Astrocyte of the hippocampus (primary cell): ENCODE results near the gene DSCAML1.

Experiments
- DNase-seq: peaks from one replicate; pipeline ENCODE4 v3.0.0; 2011; ENCODE audit warnings: low read depth, low spot score

The DSCAML1 gene

DNA sequence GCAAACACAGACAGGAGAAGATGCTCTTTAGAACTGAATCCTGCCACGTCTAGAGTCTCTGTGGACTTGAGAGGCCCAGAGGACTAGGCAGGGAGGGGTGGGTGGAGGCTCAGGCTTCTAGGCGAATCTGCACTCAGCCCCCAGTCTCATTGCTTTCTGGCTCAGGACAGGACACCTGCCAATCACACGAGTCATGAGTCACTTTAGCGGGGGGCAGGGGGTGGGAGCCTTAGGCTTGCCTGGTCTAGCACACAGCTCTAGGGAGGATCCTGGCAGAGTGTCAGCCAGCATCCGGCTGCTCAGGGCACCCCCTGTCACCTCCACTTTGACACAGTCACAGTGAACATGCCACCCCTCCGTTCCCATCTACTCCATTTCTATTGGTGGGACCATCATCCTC lies 301.7 kb downstream of the DSCAML1 start:
- no peak for DNase-seq

DNA sequence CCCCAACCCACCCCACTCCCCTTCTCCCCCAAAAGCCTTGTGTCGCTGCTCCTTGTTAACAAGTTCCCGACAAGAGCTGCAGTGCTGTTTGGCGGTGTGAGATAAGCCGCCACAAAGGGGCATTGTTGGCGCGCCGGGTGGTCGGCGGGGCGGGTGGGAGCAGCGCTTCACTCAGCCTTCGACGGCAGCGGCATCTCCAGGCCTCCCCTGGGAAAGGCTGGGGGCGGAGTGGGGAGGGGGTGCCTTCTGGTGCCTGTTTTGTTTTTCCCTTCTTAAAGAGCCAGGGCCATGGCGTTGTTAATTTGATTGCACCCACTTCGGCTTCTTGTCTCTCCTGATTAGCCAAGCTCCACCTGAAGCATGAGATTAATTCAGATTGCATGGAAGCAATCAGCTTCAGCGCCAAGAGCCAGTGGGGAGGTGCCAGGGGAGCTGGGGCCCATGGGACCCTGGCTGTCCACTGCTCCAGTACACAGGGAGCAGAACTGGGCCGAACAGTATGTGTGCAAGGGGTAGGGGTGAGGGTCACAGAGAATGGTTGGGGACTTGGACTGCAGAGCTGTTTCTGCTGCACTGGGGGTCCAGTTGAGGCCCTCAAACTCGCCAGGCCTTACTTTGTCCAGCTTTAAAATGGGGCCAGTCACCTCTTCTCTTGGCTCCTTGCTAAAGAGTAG lies 304.3 kb downstream of the DSCAML1 start:
- no peak for DNase-seq

DNA sequence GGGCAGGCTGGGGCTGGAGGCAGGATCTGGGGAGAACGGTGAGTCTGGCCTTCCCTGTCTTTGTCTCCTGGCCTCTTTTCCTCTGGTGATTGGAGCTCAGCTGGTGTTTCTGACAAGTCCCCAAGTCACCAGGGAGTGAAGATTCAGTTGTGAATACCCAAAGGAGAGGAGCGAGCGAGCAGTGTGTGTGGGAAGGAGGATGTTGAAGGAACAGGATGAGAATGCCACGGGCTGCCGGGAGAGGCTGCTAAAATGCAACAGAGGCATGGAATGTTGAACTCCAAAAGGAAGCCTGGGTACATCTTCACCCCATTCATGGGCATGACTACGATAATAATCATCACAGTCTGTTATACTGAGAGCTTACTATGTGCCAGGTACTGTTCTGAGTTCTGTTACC lies 306.1 kb downstream of the DSCAML1 start:
- DNase-seq: no peak

- no peak for DNase-seq
These were observed 306.9 kb downstream of the DSCAML1 start for GRCh38 chr11:117489999-117490679.

GRCh38 chr11:117488996-117489952 lies 307.7 kb downstream of the DSCAML1 start:
- DNase-seq: no peak

- no peak for DNase-seq
These were observed 311.0 kb downstream of the DSCAML1 start for GRCh38 chr11:117486059-117486458.

DNA sequence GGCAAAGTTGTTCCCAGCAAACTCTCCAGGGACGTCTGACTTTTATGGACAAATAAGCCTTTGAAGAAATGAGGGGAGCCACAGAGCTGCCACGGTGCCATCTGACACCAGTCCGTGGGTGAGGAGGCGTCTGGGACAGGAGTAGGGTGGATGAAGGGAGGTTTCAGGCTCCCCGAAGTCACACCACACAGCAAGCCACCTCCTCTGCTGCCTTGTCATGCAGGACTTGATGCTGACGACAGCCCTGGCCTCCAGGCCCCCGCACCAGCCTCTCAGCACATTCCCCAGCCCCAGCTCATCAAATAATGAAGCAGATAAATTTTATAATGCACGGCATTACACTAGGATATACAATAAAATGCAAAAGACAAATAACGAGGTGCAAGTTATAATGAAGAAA lies 312.9 kb downstream of the DSCAML1 start:
- DNase-seq: no peak

DNA sequence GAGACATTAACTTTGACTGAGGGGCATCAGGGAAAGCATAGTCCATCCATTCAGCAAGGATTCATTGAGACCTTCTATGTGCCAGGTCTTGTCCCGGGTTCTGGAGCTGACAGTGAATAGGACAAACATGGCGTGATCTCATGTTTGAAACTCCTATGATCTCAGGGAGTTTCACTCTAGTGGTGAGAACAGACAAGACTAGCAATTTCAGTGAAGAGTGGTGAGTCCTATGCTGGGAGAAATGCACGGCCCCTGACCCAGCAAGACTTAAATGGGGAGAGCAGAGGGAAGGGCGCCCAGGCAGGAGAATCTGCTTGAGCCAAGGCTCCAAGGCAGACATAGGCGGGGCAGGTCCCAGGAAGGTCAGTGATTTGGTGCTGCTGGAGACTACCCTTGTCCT lies 313.6 kb downstream of the DSCAML1 start:
- no peak for DNase-seq

GRCh38 chr11:117482881-117483280 lies 314.1 kb downstream of the DSCAML1 start:
- no peak for DNase-seq

DNA sequence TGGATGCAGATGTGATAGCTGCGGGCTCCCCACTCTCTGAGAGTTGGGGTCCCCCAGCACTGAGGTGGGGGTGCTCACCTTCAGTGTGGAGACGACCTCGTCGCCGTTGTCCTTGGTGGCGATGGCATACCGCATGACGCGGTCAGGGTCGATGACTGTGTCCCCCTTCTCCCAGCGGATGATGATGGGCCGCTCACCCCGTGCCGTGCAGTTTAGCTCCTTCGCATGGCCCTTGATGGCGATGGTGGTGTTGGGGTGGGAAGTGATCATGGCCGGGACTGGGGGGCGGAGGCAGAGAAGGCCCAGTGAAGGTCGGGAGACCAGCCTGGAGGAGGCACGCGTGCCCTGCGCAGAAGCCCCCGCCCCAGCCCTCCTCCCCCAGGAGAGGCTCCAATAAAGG lies 315.1 kb downstream of the DSCAML1 start:
- DNase-seq: no peak

GRCh38 chr11:117481036-117481435 lies 316.0 kb downstream of the DSCAML1 start:
- no peak for DNase-seq

DNA sequence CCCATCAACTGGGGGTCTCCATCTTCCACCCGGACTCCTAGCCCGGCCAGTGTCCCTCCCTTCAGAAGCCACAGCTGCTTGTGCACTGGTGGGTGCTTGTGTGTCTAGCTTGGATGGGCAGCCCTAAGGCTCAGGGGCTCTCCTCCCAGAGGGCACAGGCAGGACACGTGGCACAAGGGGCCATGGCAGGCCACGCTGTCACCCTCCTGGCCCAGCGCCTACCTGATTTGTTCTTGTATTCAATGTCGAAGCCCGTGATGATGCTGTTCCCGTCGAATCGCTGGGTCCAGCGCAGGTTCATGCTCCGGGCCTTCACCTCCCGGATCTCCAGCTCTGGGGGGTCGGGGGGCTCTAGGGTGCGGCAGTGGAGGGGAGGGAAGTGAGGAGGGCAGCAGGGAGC lies 316.8 kb downstream of the DSCAML1 start:
- no peak for DNase-seq

DNA sequence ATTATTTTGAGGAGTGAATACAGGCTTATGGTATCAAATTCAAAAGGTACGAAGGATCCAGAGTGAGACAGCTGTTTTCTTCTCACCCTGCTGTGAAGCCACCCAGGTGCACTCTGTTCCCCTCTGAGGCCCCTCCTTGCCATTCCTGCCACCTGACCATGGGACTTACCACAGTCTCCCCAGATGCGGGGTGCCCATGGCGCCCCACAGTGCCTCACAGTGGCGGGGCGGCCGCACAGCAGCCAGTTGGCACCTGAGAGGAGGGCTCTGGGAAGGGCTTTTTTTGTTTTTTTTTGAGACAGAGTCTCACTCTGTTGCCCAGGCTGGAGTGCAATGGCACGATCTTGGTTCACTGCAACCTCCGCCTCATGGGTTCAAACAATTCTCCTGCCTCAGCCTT lies 317.6 kb downstream of the DSCAML1 start:
- no peak for DNase-seq

GRCh38 chr11:117478926-117479325 lies 318.1 kb downstream of the DSCAML1 start:
- no peak for DNase-seq

DNA sequence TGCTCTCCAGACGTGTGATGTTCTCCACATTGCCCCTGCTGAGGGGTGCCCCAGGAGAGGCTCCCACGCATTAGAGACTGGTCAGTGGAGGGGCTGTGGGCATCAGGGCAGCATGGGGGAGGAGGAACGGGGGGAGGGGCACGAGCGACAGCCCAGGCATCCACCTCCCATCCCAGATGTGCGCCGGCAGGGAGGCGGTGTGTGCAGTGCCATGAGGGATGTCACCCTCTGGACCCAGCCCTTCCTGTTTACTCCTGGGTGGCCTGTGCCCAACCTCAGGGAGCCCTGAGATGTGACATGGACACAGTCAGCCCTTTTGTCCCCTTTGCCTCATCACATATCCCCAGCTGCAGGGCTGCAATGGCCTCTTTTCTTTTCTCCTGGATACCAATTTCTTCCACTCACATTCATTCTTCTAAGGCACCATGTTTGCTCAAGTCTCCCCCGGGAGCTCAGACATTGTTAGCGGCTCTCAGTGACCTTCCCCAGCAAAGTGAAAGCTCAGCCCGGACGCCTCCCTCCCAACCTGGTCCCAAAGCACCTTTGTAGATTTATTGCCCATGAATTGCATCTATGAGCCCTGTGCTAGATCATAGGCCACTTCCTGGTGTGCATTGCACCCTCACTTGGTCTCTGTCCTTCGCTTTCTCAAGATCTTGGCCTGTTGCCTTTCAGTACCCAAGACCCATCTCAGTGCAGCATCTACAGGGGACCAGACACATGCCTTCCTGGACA lies 318.7 kb downstream of the DSCAML1 start:
- DNase-seq: no peak

DNA sequence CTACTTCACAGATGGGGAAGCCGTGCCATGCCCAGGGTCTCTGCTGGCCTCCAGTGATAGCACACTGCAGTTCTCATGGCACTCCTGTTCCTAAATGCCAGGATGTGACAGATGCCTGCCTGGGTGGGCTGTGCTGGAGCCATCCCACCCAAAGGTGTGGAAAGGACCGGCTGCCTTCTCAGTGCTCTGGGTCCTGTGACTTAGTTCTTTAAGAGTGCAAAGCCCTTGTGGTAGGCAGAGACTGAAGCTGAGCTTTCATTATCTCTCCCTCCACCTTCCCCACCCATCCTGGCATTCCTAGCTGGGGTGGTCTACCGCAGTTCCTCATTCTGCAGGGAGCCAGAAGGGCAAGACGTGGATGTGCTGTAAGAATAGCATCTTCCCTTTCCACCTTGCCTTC lies 319.3 kb downstream of the DSCAML1 start:
- no peak for DNase-seq

DNA sequence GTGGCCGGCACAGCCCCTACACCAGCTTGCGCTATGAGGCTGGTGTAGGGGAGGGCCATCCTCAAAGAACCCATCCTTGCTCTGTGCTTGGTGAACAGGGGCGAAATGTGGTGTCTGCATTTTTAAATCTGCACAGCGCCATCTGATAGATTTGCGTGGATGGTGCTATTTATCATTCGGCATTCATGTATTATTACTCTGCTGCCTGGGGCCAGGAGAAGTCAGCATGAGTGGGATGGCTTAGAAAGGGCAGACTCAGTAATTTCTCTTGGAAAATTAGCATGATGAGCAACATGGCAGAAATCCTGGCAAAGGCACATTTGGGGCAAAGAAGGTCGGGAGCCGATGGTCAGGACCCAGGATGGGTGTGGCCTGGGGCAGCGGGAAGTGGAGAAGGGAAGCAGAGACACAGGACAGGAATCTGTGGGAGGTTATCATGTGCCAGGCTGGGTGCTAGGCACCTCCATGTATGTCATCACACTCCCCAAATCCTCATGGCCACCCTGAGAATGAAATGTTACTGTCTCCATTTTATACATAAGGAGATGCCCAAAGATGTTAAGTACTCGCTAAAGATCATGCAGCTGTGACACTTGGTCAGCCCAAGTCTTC lies 320.4 kb downstream of the DSCAML1 start:
- no peak for DNase-seq

- DNase-seq: no peak
These were observed 321.1 kb downstream of the DSCAML1 start for GRCh38 chr11:117475716-117476530.

DNA sequence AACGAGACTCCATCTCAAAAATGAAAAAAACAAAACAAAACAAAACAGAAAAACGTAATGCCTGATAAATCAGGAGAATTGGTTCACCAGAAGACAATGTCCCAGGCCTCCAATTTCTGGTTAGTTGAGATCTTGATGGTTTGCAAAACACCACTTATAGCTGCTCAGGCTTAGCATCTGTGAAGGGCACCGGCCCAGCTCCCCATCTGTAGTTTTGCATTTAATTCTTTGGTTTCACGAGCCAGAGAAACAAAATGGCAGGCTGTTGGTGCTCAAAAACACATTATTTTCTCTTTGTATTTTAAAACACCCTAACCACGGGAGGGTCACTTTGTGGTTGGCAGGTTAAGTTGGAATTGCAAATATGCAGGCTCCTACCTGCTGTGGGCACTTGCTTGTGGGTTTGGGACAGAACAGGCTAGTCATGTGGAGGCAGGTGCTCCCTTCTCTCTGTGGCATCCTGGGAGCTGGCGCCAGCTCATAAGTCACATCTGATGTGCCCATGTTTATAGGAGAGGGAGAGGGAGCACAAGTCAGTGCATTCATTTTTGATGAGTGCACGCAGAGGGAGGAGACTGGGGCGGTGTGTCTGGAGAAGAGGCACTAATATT lies 323.4 kb downstream of the DSCAML1 start:
- no peak for DNase-seq

DNA sequence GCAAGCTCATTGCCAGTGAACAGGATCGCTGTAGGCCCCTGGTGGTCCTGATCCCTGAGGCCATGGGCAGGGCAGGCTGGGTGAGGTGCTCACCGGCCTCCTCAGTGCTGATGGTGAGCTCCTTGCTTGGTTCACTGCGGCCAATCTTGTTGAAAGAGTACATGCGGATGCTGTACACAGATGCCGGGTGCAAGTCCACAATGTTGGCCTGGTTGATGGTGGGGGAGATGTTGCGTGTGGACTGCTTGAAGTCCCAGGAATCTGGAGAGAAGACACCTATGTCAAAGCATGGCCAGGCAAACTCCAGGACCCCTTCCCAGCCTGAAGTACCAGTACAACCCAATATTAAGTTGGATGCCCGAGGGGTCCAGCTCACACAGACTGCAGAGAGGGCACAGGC lies 325.2 kb downstream of the DSCAML1 start:
- no peak for DNase-seq
